Dendritic cell treated with granulocyte-macrophage colony-stimulating factor and Interleukin-4, amounts not matched to agents 40 ng/mL and 50 ng/mL, for 4 days (primary cell): ENCODE data around the gene RPAP3.
"Not testable (repeated sequence)": the region's sequence is repeated elsewhere in the genome, so short reads cannot be mapped to it uniquely, and the experiment has no call there.

Experiments used
- H3K27ac Mint-ChIP-seq: one replicate; pipeline ENCODE4 v1.8.0; 2022; ENCODE audit warnings: mild to moderate bottlenecking, mixed read lengths
- H3K27me3 Mint-ChIP-seq: one replicate; pipeline ENCODE4 v1.8.0; 2022; ENCODE audit warnings: mild to moderate bottlenecking, mixed read lengths
- H3K36me3 Mint-ChIP-seq: one replicate; pipeline ENCODE4 v1.8.0; 2022; ENCODE audit warnings: low read depth, mixed read lengths
- H3K4me1 Mint-ChIP-seq: one replicate; pipeline ENCODE4 v1.8.0; 2022; ENCODE audit warnings: low read depth, mixed read lengths
- H3K4me3 Mint-ChIP-seq: one replicate; pipeline ENCODE4 v1.8.0; 2022; ENCODE audit warnings: mild to moderate bottlenecking, moderate library complexity, mixed read lengths
- H3K9me3 Mint-ChIP-seq: one replicate; pipeline ENCODE4 v1.8.0; 2022; ENCODE audit warnings: mixed read lengths
- intact Hi-C: fragments of 100-400 bp; cut with micrococcal nuclease; formaldehyde crosslinking; loops from one replicate; pipeline ENCODE4 v1.15.0; 2022

RPAP3 gene

DNA sequence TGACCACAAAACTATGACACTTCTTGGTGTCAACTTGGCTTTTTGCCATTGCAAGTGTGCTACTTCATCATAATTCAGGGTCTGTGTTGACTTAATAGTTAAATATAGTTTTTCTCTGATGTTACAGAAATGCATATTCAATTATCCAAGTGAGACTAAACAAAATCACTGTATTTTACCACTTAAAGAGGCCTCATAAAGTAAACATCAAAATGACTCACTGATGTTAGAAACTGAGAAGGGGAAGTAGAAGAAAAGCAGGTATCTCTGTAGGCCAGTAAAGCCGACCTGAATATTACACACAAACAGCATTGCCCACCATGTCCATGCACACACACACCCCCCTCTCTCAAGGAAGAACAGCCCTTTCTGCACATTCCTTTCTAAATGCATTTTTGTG is 55.4 kb downstream of the RPAP3 start:
- no peak overlapping the region for H3K4me3 Mint-ChIP-seq
- no peaks in the 10 kb centered on the region for H3K9me3 Mint-ChIP-seq
- H3K27ac Mint-ChIP-seq, result no peak overlapping the region
- H3K4me1 Mint-ChIP-seq, result peaks cover 20% of the 10 kb centered on the region
- peaks cover 14% of the 10 kb centered on the region for H3K36me3 Mint-ChIP-seq
- H3K27me3 Mint-ChIP-seq, result no peaks in the 10 kb centered on the region
- intact Hi-C loops, result loop anchor here (2.0 to 5.0 kb wide), 4 partner anchors 36 to 187 kb away; partner anchors contain the start of gene RAPGEF3

- intact Hi-C loops, result no loop called here
- Mint-ChIP-seq H3K9me3 (peaks cover 5% of the 10 kb centered on the region), H3K36me3 (peaks cover 17% of the 10 kb centered on the region), H3K4me3 (no peak overlapping the region), H3K4me1 (peaks cover 20% of the 10 kb centered on the region), H3K27ac (no peak overlapping the region), H3K27me3 (no peaks in the 10 kb centered on the region)
Observed at GRCh38 chr12:47649381-47649780, 56.4 kb downstream of the RPAP3 start.

- intact Hi-C loops, result no loop called here
- Mint-ChIP-seq H3K9me3 (peaks cover 18% of the 10 kb centered on the region), H3K36me3 (peaks cover 27% of the 10 kb centered on the region), H3K4me3 (no peak overlapping the region), H3K27ac (no peak overlapping the region), H3K27me3 (no peaks in the 10 kb centered on the region), H3K4me1 (peaks cover 20% of the 10 kb centered on the region)
Observed at GRCh38 chr12:47648056-47648579, 57.7 kb downstream of the RPAP3 start.

GRCh38 chr12:47642310-47642709 is 63.5 kb downstream of the RPAP3 start:
- peaks cover 66% of the 10 kb centered on the region for H3K36me3 Mint-ChIP-seq
- H3K4me3 Mint-ChIP-seq, intact Hi-C loops, H3K27ac Mint-ChIP-seq, H3K4me1 Mint-ChIP-seq, H3K27me3 Mint-ChIP-seq: not testable (repeated sequence)
- H3K9me3 Mint-ChIP-seq, result peaks cover 67% of the 10 kb centered on the region

DNA sequence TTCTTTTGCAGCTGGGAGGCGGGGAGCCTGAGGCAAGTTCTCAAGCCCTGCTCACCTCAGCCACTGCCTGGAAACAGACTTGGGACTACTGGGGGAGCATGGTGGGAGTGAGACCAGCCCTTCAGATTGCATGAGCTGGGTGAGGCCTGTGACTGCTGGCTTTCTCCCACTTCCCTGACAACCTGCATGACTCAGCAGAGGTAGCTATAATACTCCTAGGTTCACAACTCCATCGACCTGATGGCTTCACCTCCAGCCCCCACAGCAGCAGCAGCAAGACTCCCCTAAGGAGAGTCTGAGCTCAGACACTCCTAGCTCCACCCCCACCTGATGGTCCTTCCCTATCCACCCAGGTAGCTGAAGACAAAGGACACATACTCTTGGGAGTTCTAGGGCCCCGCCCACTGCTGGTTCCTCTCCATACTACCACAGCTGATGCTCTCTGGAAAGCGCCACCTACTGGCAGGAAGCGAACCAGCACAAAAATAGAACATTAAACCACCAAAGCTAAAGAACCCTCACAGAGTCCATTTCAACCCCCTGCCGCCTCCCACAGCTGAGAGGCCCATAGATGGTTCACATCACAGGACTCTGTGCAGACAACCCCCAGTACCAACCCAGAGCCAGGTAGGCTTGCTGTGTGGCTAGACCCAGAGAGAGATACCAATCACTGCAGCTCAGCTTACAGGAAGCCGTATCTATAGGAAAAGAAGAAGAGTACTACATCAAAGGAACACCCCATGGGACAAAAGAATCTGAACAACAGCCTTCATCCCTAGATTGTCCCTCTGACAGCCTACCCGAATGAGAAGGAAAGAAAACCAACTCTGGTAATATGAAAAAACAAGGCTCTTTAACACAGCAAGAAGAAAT is 68.7 kb downstream of the RPAP3 start:
- Mint-ChIP-seq H3K4me1 (no peaks in the 10 kb centered on the region), H3K27me3 (no peaks in the 10 kb centered on the region), H3K27ac (no peak overlapping the region), H3K4me3 (no peak overlapping the region), H3K36me3 (peaks cover 38% of the 10 kb centered on the region), H3K9me3 (peaks cover 41% of the 10 kb centered on the region)
- intact Hi-C loops, result loop anchor here (1.0 kb wide), 1 partner anchor 605 kb away; no protein-coding TSS in a partner anchor

DNA sequence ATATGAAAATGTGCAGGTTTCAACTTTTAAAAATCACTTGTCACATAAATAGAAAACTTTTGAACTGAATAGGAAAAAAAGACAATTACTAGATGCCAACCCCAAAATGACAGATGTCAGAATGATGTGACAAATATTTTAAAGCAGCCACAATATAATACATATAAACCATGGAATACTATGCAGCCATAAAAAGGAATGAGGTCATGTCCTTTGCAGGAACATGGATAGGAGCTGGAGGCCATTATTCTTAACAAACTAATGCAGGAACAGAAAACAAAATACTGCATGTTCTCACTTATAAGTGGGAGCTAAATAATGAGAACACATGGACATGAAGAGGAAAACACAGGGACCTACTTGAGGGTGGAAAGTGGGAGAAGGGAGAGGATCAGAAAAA is 70.1 kb downstream of the RPAP3 start:
- Mint-ChIP-seq H3K9me3 (peaks cover 29% of the 10 kb centered on the region), H3K36me3 (peaks cover 40% of the 10 kb centered on the region)
- H3K27ac Mint-ChIP-seq, H3K4me3 Mint-ChIP-seq, H3K4me1 Mint-ChIP-seq, H3K27me3 Mint-ChIP-seq, intact Hi-C loops: not testable (repeated sequence)

GRCh38 chr12:47634127-47634526 is 71.7 kb downstream of the RPAP3 start:
- H3K27me3 Mint-ChIP-seq, result no peaks in the 10 kb centered on the region
- H3K4me3 Mint-ChIP-seq, result no peak overlapping the region
- H3K36me3 Mint-ChIP-seq, result peaks cover 42% of the 10 kb centered on the region
- intact Hi-C loops, result no loop called here
- H3K4me1 Mint-ChIP-seq, result no peaks in the 10 kb centered on the region
- no peak overlapping the region for H3K27ac Mint-ChIP-seq
- peaks cover 19% of the 10 kb centered on the region for H3K9me3 Mint-ChIP-seq

- intact Hi-C loops, result no loop called here
- H3K4me1 Mint-ChIP-seq, result peaks cover 10% of the 10 kb centered on the region
- peaks cover 35% of the 10 kb centered on the region for H3K36me3 Mint-ChIP-seq
- H3K9me3 Mint-ChIP-seq, result peaks cover 14% of the 10 kb centered on the region
- no peak overlapping the region for H3K4me3 Mint-ChIP-seq
- H3K27ac Mint-ChIP-seq, result no peak overlapping the region
- no peaks in the 10 kb centered on the region for H3K27me3 Mint-ChIP-seq
Observed at GRCh38 chr12:47621960-47622359, 83.9 kb downstream of the RPAP3 start.

- H3K4me3 Mint-ChIP-seq, result no peak overlapping the region
- peaks cover 13% of the 10 kb centered on the region for H3K36me3 Mint-ChIP-seq
- H3K4me1 Mint-ChIP-seq, result peaks cover 13% of the 10 kb centered on the region
- H3K27ac Mint-ChIP-seq, result no peak overlapping the region
- intact Hi-C loops, result no loop called here
- H3K9me3 Mint-ChIP-seq, result peaks cover 12% of the 10 kb centered on the region
- H3K27me3 Mint-ChIP-seq, result no peaks in the 10 kb centered on the region
Observed at GRCh38 chr12:47617476-47617875, 88.4 kb downstream of the RPAP3 start.

DNA sequence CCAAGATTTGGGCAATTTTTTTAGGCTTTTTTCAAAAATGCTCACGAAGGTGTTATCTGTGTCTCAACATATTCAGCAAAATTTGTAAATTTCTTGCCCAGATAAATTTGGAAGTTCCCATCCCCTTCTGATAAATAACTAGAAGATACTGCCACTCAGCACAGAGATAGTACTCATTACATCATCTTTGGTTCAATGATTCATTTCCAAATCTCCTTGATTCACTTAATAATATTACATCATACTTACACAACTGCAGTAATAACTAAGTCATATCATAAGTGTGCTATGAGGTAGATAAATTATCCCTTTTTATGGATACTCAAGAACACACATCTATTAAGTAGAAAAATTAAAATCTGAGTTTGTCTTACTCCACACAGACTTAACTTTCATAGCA is 89.4 kb downstream of the RPAP3 start:
- intact Hi-C loops, result no loop called here
- Mint-ChIP-seq H3K4me3 (no peak overlapping the region), H3K4me1 (peaks cover 13% of the 10 kb centered on the region), H3K36me3 (peaks cover 14% of the 10 kb centered on the region), H3K27me3 (no peaks in the 10 kb centered on the region), H3K27ac (no peak overlapping the region), H3K9me3 (peaks cover 14% of the 10 kb centered on the region)

GRCh38 chr12:47615711-47616110 is 90.1 kb downstream of the RPAP3 start:
- intact Hi-C loops, result no loop called here
- Mint-ChIP-seq H3K9me3 (peaks cover 14% of the 10 kb centered on the region), H3K27ac (no peak overlapping the region), H3K4me1 (peaks cover 14% of the 10 kb centered on the region), H3K36me3 (peaks cover 14% of the 10 kb centered on the region), H3K27me3 (no peaks in the 10 kb centered on the region), H3K4me3 (no peak overlapping the region)

DNA sequence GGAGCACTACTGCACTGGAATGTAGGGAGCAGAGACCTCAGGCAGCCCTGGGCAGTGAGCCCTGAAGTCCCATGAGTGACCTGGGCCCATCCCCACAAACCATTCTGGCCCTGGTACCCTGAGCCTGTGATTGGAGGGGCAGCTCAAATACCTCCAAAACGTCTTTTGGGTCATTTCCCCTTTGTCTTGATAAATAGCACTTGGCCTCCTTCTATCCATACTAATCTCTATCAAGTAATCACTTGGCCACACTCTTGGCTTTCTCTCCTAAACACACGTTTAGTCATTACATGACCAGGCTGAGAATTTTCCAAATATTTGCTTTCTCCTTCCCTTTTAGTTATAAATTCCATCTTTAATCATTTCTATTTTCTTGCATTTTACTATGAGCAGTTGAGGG is 91.3 kb downstream of the RPAP3 start:
- Mint-ChIP-seq H3K27me3 (no peaks in the 10 kb centered on the region), H3K4me1 (peaks cover 17% of the 10 kb centered on the region), H3K36me3 (peaks cover 10% of the 10 kb centered on the region), H3K27ac (no peak overlapping the region), H3K9me3 (peaks cover 14% of the 10 kb centered on the region), H3K4me3 (no peak overlapping the region)
- intact Hi-C loops, result no loop called here

DNA sequence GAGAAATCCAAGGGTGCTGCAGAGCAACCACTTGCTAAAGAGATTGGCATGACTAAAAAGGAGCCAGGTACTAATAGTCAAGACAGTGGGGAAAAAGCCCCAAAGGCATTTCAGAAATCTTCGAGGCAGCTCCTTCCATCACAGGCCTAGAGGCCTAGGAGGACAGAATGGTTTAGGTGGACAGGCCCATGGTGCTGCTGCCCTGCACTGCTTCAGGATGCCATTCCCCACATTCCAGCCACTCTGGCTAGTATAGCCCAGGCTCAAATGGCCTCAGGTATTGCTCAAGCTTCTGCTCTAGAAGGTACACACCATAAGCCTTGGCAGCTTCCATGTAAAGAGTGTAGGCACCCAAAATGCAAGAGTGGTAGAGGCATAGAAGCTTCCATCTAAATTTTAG is 92.9 kb downstream of the RPAP3 start:
- Mint-ChIP-seq H3K27me3 (no peaks in the 10 kb centered on the region), H3K36me3 (peaks cover 10% of the 10 kb centered on the region), H3K27ac (no peak overlapping the region), H3K4me1 (peaks cover 26% of the 10 kb centered on the region), H3K9me3 (peaks cover 16% of the 10 kb centered on the region), H3K4me3 (no peak overlapping the region)
- intact Hi-C loops, result no loop called here

- no peak overlapping the region for H3K4me3 Mint-ChIP-seq
- peaks cover 19% of the 10 kb centered on the region for H3K36me3 Mint-ChIP-seq
- no peaks in the 10 kb centered on the region for H3K27me3 Mint-ChIP-seq
- intact Hi-C loops, result no loop called here
- peaks cover 26% of the 10 kb centered on the region for H3K9me3 Mint-ChIP-seq
- H3K4me1 Mint-ChIP-seq, result peaks cover 36% of the 10 kb centered on the region
- no peak overlapping the region for H3K27ac Mint-ChIP-seq
Observed at GRCh38 chr12:47611906-47612305, 93.9 kb downstream of the RPAP3 start.
